ENCODE data around the gene RNF182. TPM values are rescaled to one million over a fixed set of nuclear protein-coding genes. Genes with fewer than 3 reads are reported as not detected.

RNF182 gene
- total RNA-seq, 1 donor from 2014 or later: not detected

GRCh38 chr6:14001329-14002012 is 76.7 kb downstream of the RNF182 start:
- peak; percentile 73 for DNase-seq (ENCODE audit: low read depth)
- H3K36me3 ChIP-seq (ENCODE audit: control insufficient read depth, insufficient read depth, low read length): no peaks in the 10 kb centered on the region
- no peaks in the 10 kb centered on the region for H3K27me3 ChIP-seq (ENCODE audit: control insufficient read depth, insufficient read depth, low read length)
- no peak for FAIRE-seq
- no peak overlapping the region for H3K4me3 ChIP-seq (ENCODE audit: low read depth, low read length)
- TF ChIP-seq CTCF (IDR thresholded peaks at IDR 0.05; ENCODE audit: insufficient read depth, low read length, severe bottlenecking): no peak

- Histone ChIP-seq H3K36me3 (ENCODE audit: control insufficient read depth, insufficient read depth, low read length) (no peaks in the 10 kb centered on the region), H3K27me3 (ENCODE audit: control insufficient read depth, insufficient read depth, low read length) (no peaks in the 10 kb centered on the region), H3K4me3 (ENCODE audit: low read depth, low read length) (no peak overlapping the region)
- DNase-seq (ENCODE audit: low read depth) (no peak), FAIRE-seq (no peak)
- TF ChIP-seq CTCF (IDR thresholded peaks at IDR 0.05; ENCODE audit: insufficient read depth, low read length, severe bottlenecking): no peak
Observed at GRCh38 chr6:14002176-14002947, 77.6 kb downstream of the RNF182 start.

GRCh38 chr6:14004258-14004657 is 79.5 kb downstream of the RNF182 start:
- no peak for TF ChIP-seq CTCF (IDR thresholded peaks at IDR 0.05; ENCODE audit: insufficient read depth, low read length, severe bottlenecking)
- DNase-seq (ENCODE audit: low read depth): no peak
- no peaks in the 10 kb centered on the region for H3K36me3 ChIP-seq (ENCODE audit: control insufficient read depth, insufficient read depth, low read length)
- no peak for FAIRE-seq
- no peak overlapping the region for H3K4me3 ChIP-seq (ENCODE audit: low read depth, low read length)
- H3K27me3 ChIP-seq (ENCODE audit: control insufficient read depth, insufficient read depth, low read length): no peaks in the 10 kb centered on the region

GRCh38 chr6:14008809-14009208 is 84.1 kb downstream of the RNF182 start:
- Histone ChIP-seq H3K4me3 (ENCODE audit: low read depth, low read length) (no peak overlapping the region), H3K36me3 (ENCODE audit: control insufficient read depth, insufficient read depth, low read length) (no peaks in the 10 kb centered on the region), H3K27me3 (ENCODE audit: control insufficient read depth, insufficient read depth, low read length) (no peaks in the 10 kb centered on the region)
- FAIRE-seq (no peak), DNase-seq (ENCODE audit: low read depth) (no peak)
- TF ChIP-seq CTCF (IDR thresholded peaks at IDR 0.05; ENCODE audit: insufficient read depth, low read length, severe bottlenecking): no peak

GRCh38 chr6:14009431-14009830 is 84.7 kb downstream of the RNF182 start:
- H3K36me3 ChIP-seq (ENCODE audit: control insufficient read depth, insufficient read depth, low read length): no peaks in the 10 kb centered on the region
- no peaks in the 10 kb centered on the region for H3K27me3 ChIP-seq (ENCODE audit: control insufficient read depth, insufficient read depth, low read length)
- FAIRE-seq: no peak
- H3K4me3 ChIP-seq (ENCODE audit: low read depth, low read length): no peak overlapping the region
- TF ChIP-seq CTCF (IDR thresholded peaks at IDR 0.05; ENCODE audit: insufficient read depth, low read length, severe bottlenecking): no peak
- DNase-seq (ENCODE audit: low read depth): no peak
